Measurements from ENCODE around the gene PLEKHA3.

- TF ChIP-seq CTCF (IDR thresholded peaks at IDR 0.05): no peak
- no peak for TF ChIP-seq POLR2A (IDR thresholded peaks at IDR 0.05)
Measured at GRCh38 chr2:178436662-178437061, 43.6 kb upstream of the PLEKHA3 start.
